Activated CD8-positive, alpha-beta memory T cell treated with anti-CD3 and anti-CD28 coated beads, Interleukin-2, amount 50 U/mL, for 1 hour (primary cell): ENCODE measurements around the gene IL3RA.
"Not testable (repeated sequence)": the region's sequence is repeated elsewhere in the genome, so short reads cannot be mapped to it uniquely, and the experiment has no call there.

Experiments used
- DNase-seq: peaks from one replicate; pipeline ENCODE4 v3.0.0-alpha.2; 2020; ENCODE audit errors: extremely low read depth

IL3RA gene

GRCh38 chrX:1398431-1399340 is 62.1 kb downstream of the IL3RA start:
- DNase-seq, result no peak

- no peak for DNase-seq
Observed at GRCh38 chrX:1400049-1400448, 63.5 kb downstream of the IL3RA start.

- DNase-seq, result no peak
Observed at GRCh38 chrX:1400742-1401471, 64.3 kb downstream of the IL3RA start.

GRCh38 chrX:1401611-1402430 is 65.2 kb downstream of the IL3RA start:
- DNase-seq, result no peak

- no peak for DNase-seq
Observed at GRCh38 chrX:1403228-1403627, 66.6 kb downstream of the IL3RA start.

- DNase-seq, result not testable (repeated sequence)
Observed at GRCh38 chrX:1403867-1404266, 67.3 kb downstream of the IL3RA start.

- not testable (repeated sequence) for DNase-seq
Observed at GRCh38 chrX:1405769-1406168, 69.2 kb downstream of the IL3RA start.

- no peak for DNase-seq
Observed at GRCh38 chrX:1407035-1407434, 70.5 kb downstream of the IL3RA start.

GRCh38 chrX:1411326-1411725 is 74.7 kb downstream of the IL3RA start:
- DNase-seq, result no peak

GRCh38 chrX:1412551-1413161 is 76.1 kb downstream of the IL3RA start:
- DNase-seq, result no peak

GRCh38 chrX:1416327-1416784 is 79.8 kb downstream of the IL3RA start:
- no peak for DNase-seq

- DNase-seq, result no peak
Observed at GRCh38 chrX:1416965-1417760, 80.6 kb downstream of the IL3RA start.

GRCh38 chrX:1417921-1418771 is 81.6 kb downstream of the IL3RA start:
- no peak for DNase-seq

- DNase-seq, result no peak
Observed at GRCh38 chrX:1418901-1419544, 82.4 kb downstream of the IL3RA start.

- no peak for DNase-seq
Observed at GRCh38 chrX:1419545-1420355, 83.2 kb downstream of the IL3RA start.

GRCh38 chrX:1420371-1420770 is 83.8 kb downstream of the IL3RA start:
- no peak for DNase-seq

- DNase-seq, result no peak
Observed at GRCh38 chrX:1421433-1422134, 85.0 kb downstream of the IL3RA start.

GRCh38 chrX:1422135-1422465 is 85.5 kb downstream of the IL3RA start:
- DNase-seq, result no peak
